Fibroblast of lung (primary cell): ENCODE data around the gene SEPTIN5.

Experiments
- CTCF ChIP-seq, 2 donors: IDR thresholded peaks in 1 of 2; conservative IDR thresholded peaks in 1 of 2; 1 replicate in 1 of 2; 2 replicates in 1 of 2; pipeline ENCODE4 v1.5.1; 2011 to 2012; ENCODE audit warnings: low read length in 2 of 2, control low read depth in 1 of 2, inconsistent platforms in 1 of 2, low read depth in 1 of 2, mild to moderate bottlenecking in 1 of 2
- EZH2 ChIP-seq: IDR thresholded peaks from 2 replicates; pipeline ENCODE4 v1.5.1; 2012; ENCODE audit warnings: low read length, control low read depth, mild to moderate bottlenecking; ENCODE audit errors: missing control alignments

- TF ChIP-seq CTCF (conservative IDR thresholded peaks at IDR 0.05 in 1 of 2, IDR thresholded peaks at IDR 0.05 in 1 of 2; ENCODE audit: low read depth in 1 of 2, low read length in 2 of 2) (no peak), EZH2 (no peak)
These were observed 48.5 kb downstream of the SEPTIN5 start for GRCh38 chr22:19762568-19763457.
